Neural progenitor cell (in vitro differentiated cells): Measurements from ENCODE around the gene PTPRG. TPM values are rescaled to one million over a fixed set of nuclear protein-coding genes. Genes with fewer than 3 reads are reported as not detected.

Source experiments
- DNase-seq: peaks from one replicate; pipeline ENCODE4 v3.0.0-alpha.2; 2016; ENCODE audit warnings: low spot score
- H2AFZ ChIP-seq: fragments of 200-600 bp; sonication (generic); replicated peaks from 2 replicates; pipeline ENCODE4 v1.6.1; 2016; ENCODE audit warnings: antibody characterized with exemption
- H3F3A ChIP-seq: fragments of 200-600 bp; sonication (generic); 2 replicates; pipeline ENCODE4 v1.6.1; 2016; ENCODE audit warnings: antibody characterized with exemption, low read depth
- H3K27ac ChIP-seq: fragments of 200-600 bp; sonication (generic); 2 replicates; pipeline ENCODE4 v1.5.1; 2016; ENCODE audit warnings: mild to moderate bottlenecking
- H3K27me3 ChIP-seq: fragments of 200-600 bp; sonication (generic); 2 replicates; pipeline ENCODE4 v1.6.1; 2016; ENCODE audit warnings: mild to moderate bottlenecking, moderate library complexity
- H3K36me3 ChIP-seq: fragments of 200-600 bp; sonication (generic); 2 replicates; pipeline ENCODE4 v1.5.1; 2016
- H3K4me1 ChIP-seq: fragments of 200-600 bp; sonication (generic); 2 replicates; pipeline ENCODE4 v1.6.1; 2016; ENCODE audit warnings: mixed run types
- H3K4me2 ChIP-seq: fragments of 200-600 bp; sonication (generic); 2 replicates; pipeline ENCODE4 v1.6.1; 2016
- H3K4me3 ChIP-seq: fragments of 200-600 bp; sonication (generic); 2 replicates; pipeline ENCODE4 v1.5.1; 2016
- H3K79me2 ChIP-seq: fragments of 200-600 bp; sonication (generic); 2 replicates; pipeline ENCODE4 v1.6.1; 2016; ENCODE audit warnings: low read depth
- H3K9ac ChIP-seq: fragments of 200-600 bp; sonication (generic); 2 replicates; pipeline ENCODE4 v1.6.1; 2016
- H3K9me3 ChIP-seq: fragments of 200-600 bp; sonication (generic); 2 replicates; pipeline ENCODE4 v1.5.1; 2016; ENCODE audit warnings: low read depth
- H4K20me1 ChIP-seq: fragments of 200-600 bp; sonication (generic); 2 replicates; pipeline ENCODE4 v1.6.1; 2016; ENCODE audit warnings: low read depth
- H3K27ac Mint-ChIP-seq: 3 replicates; pipeline ENCODE4 v1.8.0; 2021; ENCODE audit warnings: mixed read lengths
- H3K27me3 Mint-ChIP-seq: 2 replicates; pipeline ENCODE4 v1.8.0; 2022; ENCODE audit warnings: low read depth, mild to moderate bottlenecking, inconsistent platforms, moderate library complexity, mixed read lengths; ENCODE audit not compliant: insufficient read depth
- H3K36me3 Mint-ChIP-seq: 3 replicates; pipeline ENCODE4 v1.8.0; 2021; ENCODE audit warnings: mixed read lengths
- H3K4me1 Mint-ChIP-seq: 3 replicates; pipeline ENCODE4 v1.8.0; 2021; ENCODE audit warnings: mixed read lengths
- H3K4me3 Mint-ChIP-seq: 3 replicates; pipeline ENCODE4 v1.8.0; 2021; ENCODE audit warnings: mild to moderate bottlenecking, moderate library complexity, mixed read lengths
- H3K9me3 Mint-ChIP-seq: 3 replicates; pipeline ENCODE4 v1.8.0; 2020; ENCODE audit warnings: mixed read lengths
- CTCF ChIP-seq: fragments of 200-600 bp; sonication (generic); IDR thresholded peaks from 2 replicates; pipeline ENCODE4 v1.5.1; 2017; ENCODE audit warnings: antibody characterized with exemption, mild to moderate bottlenecking
- EZH2 ChIP-seq: fragments of 200-600 bp; sonication (generic); IDR thresholded peaks from 2 replicates; pipeline ENCODE4 v1.6.1; 2017; ENCODE audit warnings: antibody characterized with exemption, mild to moderate bottlenecking, moderate library complexity
- EZH2phosphoT487 ChIP-seq: fragments of 200-600 bp; sonication (generic); IDR thresholded peaks from 2 replicates; pipeline ENCODE4 v1.6.1; 2017; ENCODE audit warnings: antibody characterized with exemption
- total RNA-seq: library from RNA; depleted of rRNA; stranded (reverse); fragments of >200 nt; gene quantifications from 2 replicates; pipeline ENCODE4 v1.2.3, GENCODE V29; 2015; ENCODE audit warnings: low replicate concordance

The PTPRG gene
- total RNA-seq, 1 donor from 2014 or later: 65.3 TPM

GRCh38 chr3:61899700-61900462 is 338.5 kb downstream of the PTPRG start:
- Mint-ChIP-seq H3K4me1 (peaks cover 40% of the 10 kb centered on the region), H3K9me3 (no peaks in the 10 kb centered on the region), H3K36me3 (no peaks in the 10 kb centered on the region), H3K4me3 (no peak overlapping the region), H3K27me3 (no peaks in the 10 kb centered on the region), H3K27ac (no peak overlapping the region)
- no peak overlapping the region for H3K4me3 ChIP-seq
- H2AFZ ChIP-seq: no peak overlapping the region
- H3K9me3 ChIP-seq: no peaks in the 10 kb centered on the region
- H4K20me1 ChIP-seq: peaks cover 48% of the 10 kb centered on the region
- H3K27ac ChIP-seq: no peak overlapping the region
- no peaks in the 10 kb centered on the region for H3K27me3 ChIP-seq
- no peak for DNase-seq
- peaks cover 90% of the 10 kb centered on the region for H3K79me2 ChIP-seq
- H3K4me1 ChIP-seq: peaks cover 54% of the 10 kb centered on the region
- no peak for TF ChIP-seq EZH2phosphoT487
- no peak for TF ChIP-seq EZH2
- TF ChIP-seq CTCF: no peak
- H3K36me3 ChIP-seq: no peaks in the 10 kb centered on the region
- H3F3A ChIP-seq: peaks cover 13% of the 10 kb centered on the region
- H3K9ac ChIP-seq: no peak overlapping the region
- no peak overlapping the region for H3K4me2 ChIP-seq

DNA sequence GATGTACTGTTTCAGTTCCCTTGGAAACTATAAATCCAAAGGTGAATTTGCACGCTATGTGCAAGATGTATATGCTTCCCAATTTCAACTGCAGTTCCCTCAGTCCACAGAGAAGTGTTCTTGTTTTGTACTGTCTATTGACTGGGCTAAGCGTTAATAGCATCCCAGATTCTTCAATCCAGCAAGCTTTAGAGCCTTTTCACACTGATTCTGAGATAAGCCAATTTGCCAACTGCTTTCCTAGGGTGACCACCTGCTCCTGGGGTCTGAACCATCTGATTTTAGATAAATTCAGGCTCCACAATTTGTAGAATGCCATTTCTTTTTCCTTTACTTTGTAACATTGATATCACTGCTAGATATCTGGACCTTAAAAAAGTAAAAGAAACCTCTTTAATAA is 340.1 kb downstream of the PTPRG start:
- H3F3A ChIP-seq: peaks cover 13% of the 10 kb centered on the region
- no peak overlapping the region for H3K9ac ChIP-seq
- H3K79me2 ChIP-seq: peaks cover 80% of the 10 kb centered on the region
- no peak overlapping the region for H3K4me3 Mint-ChIP-seq
- H3K4me3 ChIP-seq: no peak overlapping the region
- no peaks in the 10 kb centered on the region for H3K9me3 Mint-ChIP-seq
- H3K27me3 Mint-ChIP-seq: no peaks in the 10 kb centered on the region
- TF ChIP-seq CTCF (no peak), EZH2phosphoT487 (no peak), EZH2 (no peak)
- no peaks in the 10 kb centered on the region for H3K9me3 ChIP-seq
- no peaks in the 10 kb centered on the region for H3K27me3 ChIP-seq
- peaks cover 32% of the 10 kb centered on the region for H3K4me1 Mint-ChIP-seq
- H3K36me3 ChIP-seq: no peaks in the 10 kb centered on the region
- no peak overlapping the region for H3K27ac ChIP-seq
- H3K4me2 ChIP-seq: peak overlapping the region; percentile 30
- no peak for DNase-seq
- peaks cover 48% of the 10 kb centered on the region for H3K4me1 ChIP-seq
- peaks cover 43% of the 10 kb centered on the region for H4K20me1 ChIP-seq
- H2AFZ ChIP-seq: no peak overlapping the region
- H3K36me3 Mint-ChIP-seq: no peaks in the 10 kb centered on the region
- no peak overlapping the region for H3K27ac Mint-ChIP-seq

GRCh38 chr3:61901986-61902385 is 340.6 kb downstream of the PTPRG start:
- H3F3A ChIP-seq: peaks cover 13% of the 10 kb centered on the region
- no peak for DNase-seq
- no peak overlapping the region for H3K4me3 Mint-ChIP-seq
- H3K27ac Mint-ChIP-seq: no peak overlapping the region
- H3K9ac ChIP-seq: no peak overlapping the region
- peaks cover 43% of the 10 kb centered on the region for H4K20me1 ChIP-seq
- H3K9me3 ChIP-seq: no peaks in the 10 kb centered on the region
- peaks cover 48% of the 10 kb centered on the region for H3K4me1 ChIP-seq
- no peak overlapping the region for H3K27ac ChIP-seq
- H3K27me3 Mint-ChIP-seq: no peaks in the 10 kb centered on the region
- H3K4me2 ChIP-seq: peak overlapping the region; percentile 30
- no peak overlapping the region for H2AFZ ChIP-seq
- no peaks in the 10 kb centered on the region for H3K9me3 Mint-ChIP-seq
- no peaks in the 10 kb centered on the region for H3K36me3 ChIP-seq
- H3K79me2 ChIP-seq: peaks cover 75% of the 10 kb centered on the region
- no peaks in the 10 kb centered on the region for H3K36me3 Mint-ChIP-seq
- H3K27me3 ChIP-seq: no peaks in the 10 kb centered on the region
- peaks cover 32% of the 10 kb centered on the region for H3K4me1 Mint-ChIP-seq
- TF ChIP-seq EZH2 (no peak), CTCF (no peak), EZH2phosphoT487 (no peak)
- H3K4me3 ChIP-seq: no peak overlapping the region
